Activated gamma-delta T cell treated with Interleukin-2 at 50 U/mL for 16 hours (primary cell): Measurements from ENCODE around the gene SNX24.

Experiments
- DNase-seq: peaks from one replicate; pipeline ENCODE4 v3.0.0-alpha.2; 2020

Gene SNX24

GRCh38 chr5:123035360-123035917, 190.0 kb downstream of the SNX24 start:
- DNase-seq: no peak

- DNase-seq: no peak
These were observed 190.5 kb downstream of the SNX24 start for GRCh38 chr5:123035918-123036390.

GRCh38 chr5:123036391-123037103, 191.1 kb downstream of the SNX24 start, which contains the start of gene PPIC:
PPIC (minus strand) TSS chr5:123036725; CDS start chr5:123036625, 100 bp downstream.
- DNase-seq: no peak

DNA sequence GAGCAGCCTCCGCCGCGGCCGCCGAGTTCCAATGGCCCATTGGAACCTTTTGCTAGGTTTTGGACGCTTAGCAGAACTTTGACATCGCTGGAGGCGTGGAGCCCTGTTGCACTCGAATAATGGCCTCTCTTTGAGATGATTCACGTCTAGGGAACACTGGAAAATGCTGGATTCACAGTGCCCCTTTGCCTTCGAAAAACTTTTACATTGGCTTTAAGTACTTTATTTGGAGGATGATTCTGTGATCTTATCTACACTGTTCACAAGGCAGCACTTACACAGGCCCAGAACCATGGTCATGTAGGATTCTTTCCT, 191.6 kb downstream of the SNX24 start:
- no peak for DNase-seq

- no peak for DNase-seq
These were observed 194.3 kb downstream of the SNX24 start for GRCh38 chr5:123039673-123040072.

DNA sequence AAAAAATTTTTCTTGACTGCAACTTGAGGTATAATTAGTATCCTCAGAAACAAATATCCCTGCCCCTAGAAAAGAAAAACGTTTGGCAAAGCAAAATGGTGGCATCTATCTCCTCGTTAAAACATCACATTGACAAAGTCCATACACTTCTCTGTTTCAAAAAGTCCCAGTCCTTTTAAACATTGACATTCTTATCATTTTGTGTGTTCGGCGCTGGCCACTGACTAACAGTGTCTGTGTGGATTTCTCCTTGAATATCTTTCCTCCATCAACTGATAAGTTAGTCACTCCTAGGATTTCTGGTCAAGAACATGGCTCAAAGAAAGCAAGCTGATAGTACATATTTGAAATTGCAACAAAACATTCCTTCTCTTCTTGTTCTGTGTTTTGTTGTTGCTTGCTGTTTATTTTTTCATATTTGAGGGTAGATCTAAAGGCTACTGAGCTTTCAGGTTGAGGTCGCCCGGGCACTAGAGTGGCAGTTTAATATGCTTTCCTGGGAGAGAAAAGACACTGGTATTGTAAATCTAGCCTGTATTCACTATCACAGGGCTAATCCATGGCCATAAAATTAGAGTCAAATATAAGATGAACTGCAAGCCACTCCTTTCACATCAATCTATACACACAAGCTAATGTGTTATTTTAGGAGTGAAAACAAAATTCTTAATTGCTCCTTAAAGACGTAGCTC, 199.7 kb downstream of the SNX24 start:
- DNase-seq: no peak

GRCh38 chr5:123046222-123046621, 200.8 kb downstream of the SNX24 start:
- DNase-seq: no peak

DNA sequence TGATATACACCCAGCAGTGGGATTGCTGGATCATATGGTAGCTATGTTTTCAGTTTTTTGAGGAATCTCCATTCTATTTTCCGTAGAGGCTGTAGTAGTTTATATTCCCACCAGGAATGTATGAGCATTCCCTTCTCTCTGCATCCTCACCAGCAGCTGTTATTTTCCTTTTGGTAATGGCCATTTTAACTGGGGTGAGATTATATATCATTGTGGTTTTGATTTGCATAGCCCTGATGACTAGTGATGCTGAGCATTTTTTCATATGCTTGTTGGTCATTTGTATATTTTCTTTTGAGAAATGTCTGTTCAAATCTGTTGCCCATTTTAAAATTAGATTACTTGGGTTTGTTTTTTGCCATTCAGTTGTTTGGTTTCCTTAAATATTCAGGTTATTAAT, 202.3 kb downstream of the SNX24 start:
- no peak for DNase-seq

GRCh38 chr5:123051206-123051605, 205.8 kb downstream of the SNX24 start:
- no peak for DNase-seq
